GM20000 (cell line): ENCODE data around the gene HIPK3.
"Not testable (repeated sequence)": the region's sequence is repeated elsewhere in the genome, so short reads cannot be mapped to it uniquely, and the experiment has no call there.

Experiments used
- DNase-seq: peaks from one replicate; pipeline ENCODE4 v3.0.0; 2012; ENCODE audit warnings: low spot score
- TF ChIP-seq, protein P1 (sequence below): IDR thresholded peaks from 2 replicates; pipeline ENCODE4 v1.5.1; 2012; ENCODE audit warnings: mild to moderate bottlenecking, control low read depth; ENCODE audit errors: extremely low read depth, missing control alignments

Gene HIPK3

DNA sequence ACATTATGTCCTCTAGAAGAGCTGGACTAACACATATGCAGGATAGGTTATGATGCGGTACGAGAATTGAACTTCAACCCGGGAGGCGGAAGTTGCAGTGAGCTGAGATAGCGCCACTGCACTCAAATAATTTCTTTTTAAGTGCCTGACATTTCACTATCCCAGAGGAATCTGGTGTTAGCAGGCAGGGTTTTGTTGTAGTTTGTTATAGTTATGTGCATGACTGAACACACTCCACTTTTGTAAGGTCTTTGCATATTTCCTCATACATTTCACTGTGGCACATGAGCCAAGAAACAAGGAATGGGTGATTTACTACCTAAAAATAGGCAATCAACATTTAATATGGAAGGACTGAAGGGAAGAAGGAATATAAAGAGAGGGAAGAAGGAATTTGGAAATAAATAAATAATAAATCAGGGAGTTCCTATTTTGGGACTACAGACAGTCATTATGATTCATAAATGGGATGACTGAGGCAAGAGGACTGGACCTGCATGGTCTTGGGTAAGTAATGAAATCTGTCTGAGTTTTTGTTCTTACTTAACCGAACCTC, 8.7 kb upstream of the HIPK3 start:
- TF ChIP-seq, protein P1, sequence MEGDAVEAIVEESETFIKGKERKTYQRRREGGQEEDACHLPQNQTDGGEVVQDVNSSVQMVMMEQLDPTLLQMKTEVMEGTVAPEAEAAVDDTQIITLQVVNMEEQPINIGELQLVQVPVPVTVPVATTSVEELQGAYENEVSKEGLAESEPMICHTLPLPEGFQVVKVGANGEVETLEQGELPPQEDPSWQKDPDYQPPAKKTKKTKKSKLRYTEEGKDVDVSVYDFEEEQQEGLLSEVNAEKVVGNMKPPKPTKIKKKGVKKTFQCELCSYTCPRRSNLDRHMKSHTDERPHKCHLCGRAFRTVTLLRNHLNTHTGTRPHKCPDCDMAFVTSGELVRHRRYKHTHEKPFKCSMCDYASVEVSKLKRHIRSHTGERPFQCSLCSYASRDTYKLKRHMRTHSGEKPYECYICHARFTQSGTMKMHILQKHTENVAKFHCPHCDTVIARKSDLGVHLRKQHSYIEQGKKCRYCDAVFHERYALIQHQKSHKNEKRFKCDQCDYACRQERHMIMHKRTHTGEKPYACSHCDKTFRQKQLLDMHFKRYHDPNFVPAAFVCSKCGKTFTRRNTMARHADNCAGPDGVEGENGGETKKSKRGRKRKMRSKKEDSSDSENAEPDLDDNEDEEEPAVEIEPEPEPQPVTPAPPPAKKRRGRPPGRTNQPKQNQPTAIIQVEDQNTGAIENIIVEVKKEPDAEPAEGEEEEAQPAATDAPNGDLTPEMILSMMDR: no peak
- DNase-seq: no peak

DNA sequence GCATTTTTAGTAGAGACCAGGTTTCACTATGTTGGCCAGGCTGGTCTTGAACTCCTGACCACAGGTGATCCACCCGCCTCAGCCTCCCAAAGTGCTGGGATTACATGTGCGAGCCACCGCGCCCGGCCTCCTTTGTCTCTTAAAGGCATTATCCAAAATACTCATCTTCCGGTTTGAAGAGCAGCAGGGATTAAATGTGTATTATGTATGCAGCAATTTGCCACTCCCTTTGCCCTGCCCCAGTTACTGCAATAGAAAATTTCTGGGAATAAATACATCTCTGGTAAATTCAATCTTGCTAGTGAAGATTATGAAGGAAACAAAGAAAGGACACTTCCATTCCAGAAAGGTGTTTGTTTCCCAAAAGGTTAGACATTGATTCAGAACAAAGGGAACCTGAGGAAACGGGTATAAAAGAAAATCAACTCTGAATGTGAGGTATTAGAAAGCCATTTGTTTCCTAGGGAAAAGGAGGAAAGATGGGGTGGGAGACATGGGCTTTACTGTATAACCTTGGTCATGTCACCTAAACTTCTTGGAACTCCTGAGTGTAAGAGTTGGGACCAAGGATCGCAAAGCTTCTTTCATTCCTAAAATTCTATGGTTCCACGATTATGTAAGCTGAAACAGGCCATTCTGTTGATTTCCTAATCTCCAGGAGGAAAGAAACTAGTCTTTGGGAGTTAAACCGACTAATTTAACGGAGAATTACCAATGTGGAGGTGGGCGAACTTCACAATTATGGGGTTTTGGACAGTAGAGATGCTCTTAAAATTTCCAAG, 959 bp upstream of the HIPK3 start:
- TF ChIP-seq, protein P1: no peak
- no peak for DNase-seq

DNA sequence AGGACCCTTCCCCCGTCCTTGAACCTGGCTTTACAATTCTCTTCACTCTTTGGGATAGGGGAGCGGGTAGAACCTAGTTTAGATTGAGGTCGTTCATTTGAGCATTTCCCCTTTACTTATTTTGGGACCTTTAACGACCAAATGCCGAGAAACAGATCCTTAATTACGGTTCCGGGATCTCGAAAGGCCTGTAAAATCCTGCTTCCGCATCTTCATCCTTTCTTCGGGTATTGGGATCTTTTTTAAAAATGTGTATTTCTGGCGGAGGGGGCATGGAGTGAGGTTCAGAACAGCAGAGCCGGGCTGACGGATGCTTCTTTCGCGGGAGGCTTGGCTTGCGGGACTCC, 395 bp upstream of the HIPK3 start:
- no peak for DNase-seq
- TF ChIP-seq, protein P1: no peak

DNA sequence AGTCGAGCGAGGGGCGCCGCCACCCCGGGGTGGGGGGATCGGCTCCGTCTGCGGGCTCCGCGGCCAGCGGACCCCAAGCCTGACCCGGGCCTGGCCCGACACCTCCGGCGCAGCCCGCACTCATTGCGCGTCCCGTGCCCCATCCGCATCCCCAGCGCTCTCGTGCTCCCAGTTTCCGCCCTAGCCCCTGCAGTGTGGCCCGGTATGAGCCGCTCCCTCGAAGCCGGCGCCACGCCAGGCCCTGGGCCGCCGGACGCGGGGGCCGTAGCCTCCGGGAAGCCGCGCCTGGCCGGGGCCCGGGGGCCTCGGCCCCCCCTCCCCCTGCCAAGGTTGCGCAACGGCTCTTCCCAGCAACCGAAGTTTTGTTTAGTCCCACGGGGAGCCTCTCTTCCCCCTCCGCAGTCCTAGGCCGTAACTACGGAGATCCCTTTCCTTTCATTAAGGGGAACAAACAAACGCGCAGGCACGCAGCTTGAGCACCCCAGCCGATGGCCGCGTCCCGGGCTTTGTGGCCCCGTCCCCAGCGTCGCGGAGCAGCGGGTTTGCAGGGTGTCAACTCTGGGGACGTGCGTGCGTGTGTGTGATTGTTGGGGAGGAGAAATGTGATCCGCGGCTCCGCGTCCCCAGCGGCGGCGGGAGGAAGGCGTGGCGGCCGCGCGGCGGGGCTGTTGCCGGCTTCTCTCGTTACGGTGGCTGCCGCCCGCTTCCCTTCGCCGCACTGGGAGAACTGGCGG, 883 bp downstream of the HIPK3 start:
- TF ChIP-seq, protein P1: peak; percentile 13
- DNase-seq: peak; percentile 79

GRCh38 chr11:33258631-33259205, 1.5 kb downstream of the HIPK3 start:
- DNase-seq: no peak
- TF ChIP-seq, protein P1: no peak

- no peak for DNase-seq
- TF ChIP-seq, protein P1: no peak
Measured at GRCh38 chr11:33259869-33260268, 2.7 kb downstream of the HIPK3 start.

DNA sequence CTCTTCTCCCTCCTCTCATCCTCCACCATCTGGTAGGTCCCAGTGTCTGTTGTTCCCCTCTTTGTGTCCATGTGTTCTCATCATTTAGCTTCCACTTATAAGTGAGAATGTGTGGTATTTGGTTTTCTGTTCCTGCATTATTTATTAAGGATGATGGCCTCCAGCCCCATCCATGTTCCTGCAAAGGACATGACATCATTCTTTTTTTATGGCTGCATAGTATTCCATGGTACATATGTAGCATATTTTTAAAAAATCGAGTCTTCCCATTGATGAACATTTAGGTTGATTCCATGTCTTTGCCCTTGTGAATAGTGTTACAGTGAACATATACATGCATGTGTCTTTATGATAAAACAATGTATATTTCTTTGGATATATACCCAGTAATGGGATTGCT, 4.2 kb downstream of the HIPK3 start:
- DNase-seq: not testable (repeated sequence)
